ENCODE data around the gene SMPD2.

Gene SMPD2

GRCh38 chr6:109453594-109454495 is 13.3 kb downstream of the SMPD2 start:
- in situ Hi-C loops (cut with MboI; ENCODE audit: low sequenced_read_pairs, unreplicated experiment): no loop called here
- TF ChIP-seq CTCF (IDR thresholded peaks at IDR 0.05; ENCODE audit: borderline replicate concordance, control extremely low read depth, extremely low read depth, insufficient read depth, missing control alignments): no peak
- no peak for DNase-seq (ENCODE audit: low spot score)

- DNase-seq (ENCODE audit: low spot score): peak; percentile 79
- no peak for TF ChIP-seq CTCF (IDR thresholded peaks at IDR 0.05; ENCODE audit: borderline replicate concordance, control extremely low read depth, extremely low read depth, insufficient read depth, missing control alignments)
- in situ Hi-C loops (cut with MboI; ENCODE audit: low sequenced_read_pairs, unreplicated experiment): no loop called here
Observed at GRCh38 chr6:109454496-109455436, 14.2 kb downstream of the SMPD2 start.

- in situ Hi-C loops (cut with MboI; ENCODE audit: low sequenced_read_pairs, unreplicated experiment): no loop called here
- TF ChIP-seq CTCF (IDR thresholded peaks at IDR 0.05; ENCODE audit: borderline replicate concordance, control extremely low read depth, extremely low read depth, insufficient read depth, missing control alignments): peak; percentile 9
- DNase-seq (ENCODE audit: low spot score): peak; percentile 85
Observed at GRCh38 chr6:109455437-109456110, 15.1 kb downstream of the SMPD2 start, which contains the start of gene MICAL1. Gene MICAL1, minus strand, starts transcription at chr6:109455772. Its CDS starts 1,576 bp downstream, at chr6:109454196.

GRCh38 chr6:109456111-109456583 is 15.6 kb downstream of the SMPD2 start:
- DNase-seq (ENCODE audit: low spot score): no peak
- TF ChIP-seq CTCF (IDR thresholded peaks at IDR 0.05; ENCODE audit: borderline replicate concordance, control extremely low read depth, extremely low read depth, insufficient read depth, missing control alignments): no peak
- in situ Hi-C loops (cut with MboI; ENCODE audit: low sequenced_read_pairs, unreplicated experiment): no loop called here

- TF ChIP-seq CTCF (IDR thresholded peaks at IDR 0.05; ENCODE audit: borderline replicate concordance, control extremely low read depth, extremely low read depth, insufficient read depth, missing control alignments): no peak
- in situ Hi-C loops (cut with MboI; ENCODE audit: low sequenced_read_pairs, unreplicated experiment): no loop called here
- DNase-seq (ENCODE audit: low spot score): no peak
Observed at GRCh38 chr6:109456710-109457561, 16.4 kb downstream of the SMPD2 start.
